Lower leg skin (tissue), 4 donors: ENCODE results near the gene DUSP15. TPM values are rescaled to one million over a fixed set of nuclear protein-coding genes. Genes with fewer than 3 reads are reported as not detected.

Experiments
- DNase-seq, 2 donors: peaks; one replicate each; pipeline ENCODE4 v3.0.0-alpha.2; 2019; ENCODE audit warnings: low spot score in 2 of 2
- H3K4me3 ChIP-seq: fragments of 200-600 bp; sonication (generic); 2 replicates; pipeline ENCODE4 v1.5.1; 2017; ENCODE audit warnings: mild to moderate bottlenecking, low read depth; ENCODE audit not compliant: poor library complexity, severe bottlenecking
- POLR2A ChIP-seq, 2 donors: fragments of 450-650 bp; IDR thresholded peaks; one replicate each; pipeline ENCODE4 v1.6.1; 2016 to 2017; ENCODE audit warnings: antibody characterized with exemption in 2 of 2, mild to moderate bottlenecking in 1 of 2, moderate library complexity in 1 of 2
- WGBS, 2 donors: methylation state at CpG; one replicate each; pipeline ENCODE4 v1.1.5; 2018; 5-methylcytosine and 5-hydroxymethylcytosine counted together
- intact Hi-C: fragments of 100-400 bp; cut with DNase I; formaldehyde crosslinking; loops from one replicate; pipeline ENCODE4 v1.15.0; 2023; ENCODE audit warnings: low total_unique reads
- total RNA-seq, 4 donors: library from RNA; depleted of rRNA; stranded (reverse); fragments of >200 nt; gene quantifications; one replicate each; pipeline ENCODE4 v1.1.0, GENCODE V29; 2016
- TF ChIP-seq, protein P1 (sequence below), 3 donors: fragments of 450-650 bp; IDR thresholded peaks; one replicate each; pipeline ENCODE4 v1.5.1; 2016; ENCODE audit warnings: antibody characterized with exemption in 3 of 3, mild to moderate bottlenecking in 3 of 3, moderate library complexity in 2 of 3

Gene DUSP15
- total RNA-seq, 4 donors from 2014 or later = 1.5 TPM; not detected in 3

DNA sequence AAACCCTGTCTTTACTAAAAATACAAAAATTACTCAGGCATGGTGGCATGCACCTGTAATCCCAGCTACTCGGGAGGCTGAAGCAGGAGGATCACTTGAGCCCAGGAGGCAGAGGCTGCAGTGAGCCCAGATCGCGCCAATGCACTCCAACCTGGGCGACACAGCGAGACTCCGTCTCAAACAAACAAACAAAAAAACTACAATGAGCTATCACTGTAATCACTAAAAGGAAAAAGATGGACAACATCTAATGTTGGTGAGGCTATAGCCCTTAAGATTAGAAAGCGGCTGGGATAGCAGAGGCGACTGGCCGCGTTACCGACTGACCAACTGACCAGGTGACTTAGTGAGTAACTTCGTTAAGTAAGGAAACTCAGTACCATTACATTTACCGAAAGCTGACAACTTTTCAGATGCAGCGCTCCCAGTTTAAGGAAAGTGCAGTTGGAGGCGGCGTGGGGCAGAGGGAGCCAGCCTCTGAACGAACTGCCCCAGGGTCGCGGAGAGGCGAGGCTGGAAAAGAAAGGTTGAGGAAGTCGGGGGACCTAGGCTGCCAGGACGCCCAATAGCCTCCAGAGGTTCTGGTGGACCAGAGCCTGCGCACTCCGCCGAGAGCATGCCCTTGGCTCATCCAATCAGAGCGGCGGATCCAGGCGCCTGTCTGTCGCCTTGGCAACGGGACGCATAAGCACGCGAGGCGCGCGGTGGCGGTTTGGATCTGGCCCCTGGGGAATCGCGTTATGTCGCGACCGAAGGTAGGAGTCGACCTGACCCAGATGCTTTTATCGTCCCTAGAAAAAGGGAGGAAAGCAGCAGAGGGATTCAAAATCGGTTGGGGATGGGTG, 9.0 kb upstream of the DUSP15 start:
- H3K4me3 ChIP-seq = peak overlapping the region; percentile 33
- peak; percentile 92 to 98 for DNase-seq
- intact Hi-C loops = no loop called here
- WGBS, 2 donors = 7% methylated on average over 44 to 45 of the region's 45 CpGs
- TF ChIP-seq POLR2A (IDR thresholded peaks at IDR 0.05) = no peak
- TF ChIP-seq, protein P1, sequence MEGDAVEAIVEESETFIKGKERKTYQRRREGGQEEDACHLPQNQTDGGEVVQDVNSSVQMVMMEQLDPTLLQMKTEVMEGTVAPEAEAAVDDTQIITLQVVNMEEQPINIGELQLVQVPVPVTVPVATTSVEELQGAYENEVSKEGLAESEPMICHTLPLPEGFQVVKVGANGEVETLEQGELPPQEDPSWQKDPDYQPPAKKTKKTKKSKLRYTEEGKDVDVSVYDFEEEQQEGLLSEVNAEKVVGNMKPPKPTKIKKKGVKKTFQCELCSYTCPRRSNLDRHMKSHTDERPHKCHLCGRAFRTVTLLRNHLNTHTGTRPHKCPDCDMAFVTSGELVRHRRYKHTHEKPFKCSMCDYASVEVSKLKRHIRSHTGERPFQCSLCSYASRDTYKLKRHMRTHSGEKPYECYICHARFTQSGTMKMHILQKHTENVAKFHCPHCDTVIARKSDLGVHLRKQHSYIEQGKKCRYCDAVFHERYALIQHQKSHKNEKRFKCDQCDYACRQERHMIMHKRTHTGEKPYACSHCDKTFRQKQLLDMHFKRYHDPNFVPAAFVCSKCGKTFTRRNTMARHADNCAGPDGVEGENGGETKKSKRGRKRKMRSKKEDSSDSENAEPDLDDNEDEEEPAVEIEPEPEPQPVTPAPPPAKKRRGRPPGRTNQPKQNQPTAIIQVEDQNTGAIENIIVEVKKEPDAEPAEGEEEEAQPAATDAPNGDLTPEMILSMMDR (IDR thresholded peaks at IDR 0.05) = peak in 1 of 3 donors; percentile 29

DNA sequence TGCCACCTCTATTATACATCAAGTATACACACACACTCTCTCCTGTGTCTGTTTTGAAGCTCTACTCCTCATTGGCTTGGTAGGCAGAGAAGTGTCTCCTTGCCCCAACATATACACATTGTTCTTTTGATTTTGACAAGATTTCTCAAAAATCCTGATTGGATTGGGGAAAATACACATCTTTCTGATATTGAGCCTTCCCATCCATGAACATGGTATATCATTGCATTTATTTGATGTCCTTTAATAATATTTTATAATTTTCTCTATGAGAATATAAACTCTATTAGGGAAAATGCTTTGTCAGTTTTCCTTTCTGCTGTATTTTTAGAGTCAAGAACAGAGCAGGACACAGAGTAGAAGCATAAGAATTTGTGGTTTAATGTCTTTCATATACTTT, 7.4 kb upstream of the DUSP15 start:
- H3K4me3 ChIP-seq = no peak overlapping the region
- no peak for DNase-seq
- TF ChIP-seq POLR2A (IDR thresholded peaks at IDR 0.05) = no peak
- TF ChIP-seq, protein P1 (IDR thresholded peaks at IDR 0.05) = no peak
- intact Hi-C loops = no loop called here

DNA sequence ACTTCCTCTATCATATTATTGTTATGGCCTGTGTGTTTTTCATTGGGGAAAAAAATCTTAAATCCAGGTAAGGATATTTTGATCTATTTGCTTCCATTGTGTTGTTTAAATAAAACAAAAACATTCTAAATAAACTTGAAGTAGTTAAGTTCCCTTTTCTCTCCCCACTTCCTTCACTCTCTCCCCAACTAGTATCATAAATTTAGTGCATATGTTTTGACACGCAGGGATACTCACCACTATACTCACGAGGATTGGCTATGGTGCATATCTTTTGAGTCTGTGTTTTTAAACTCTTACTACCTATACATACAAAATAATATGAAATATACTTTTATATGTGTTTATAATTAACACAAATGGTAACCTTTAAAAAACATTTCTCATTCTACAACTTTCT, 5.3 kb upstream of the DUSP15 start:
- 64 to 71% methylated on average over 2 of the region's 2 CpGs for WGBS, 2 donors
- H3K4me3 ChIP-seq = no peak overlapping the region
- intact Hi-C loops = no loop called here
- TF ChIP-seq, protein P1 (IDR thresholded peaks at IDR 0.05) = no peak
- TF ChIP-seq POLR2A (IDR thresholded peaks at IDR 0.05) = no peak
- no peak for DNase-seq

DNA sequence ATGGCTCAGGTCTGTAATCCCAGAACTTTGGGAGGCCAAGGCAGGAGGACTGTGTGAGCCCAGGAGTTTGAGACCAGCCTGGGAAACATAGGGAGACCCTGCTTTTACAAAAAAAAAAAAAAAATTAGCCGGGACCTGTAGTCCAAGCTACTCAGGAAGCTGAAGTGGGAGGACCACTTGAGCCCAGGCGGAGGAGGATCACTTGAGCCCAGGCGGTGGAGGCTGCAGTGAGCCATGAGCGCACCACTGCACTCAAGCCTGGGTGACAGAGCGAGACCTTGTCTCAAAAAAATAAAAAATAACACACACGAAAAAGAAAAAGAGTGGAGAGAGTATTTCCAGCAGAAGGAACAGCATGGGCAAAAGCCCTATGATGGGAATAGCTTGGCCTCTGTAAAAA, 2.1 kb upstream of the DUSP15 start:
- DNase-seq = peak in 1 of 2 donors; percentile 17
- TF ChIP-seq, protein P1 (IDR thresholded peaks at IDR 0.05) = no peak
- no peak for TF ChIP-seq POLR2A (IDR thresholded peaks at IDR 0.05)
- no peak overlapping the region for H3K4me3 ChIP-seq
- WGBS, 2 donors = 84 to 91% methylated on average over 6 of the region's 6 CpGs
- intact Hi-C loops = no loop called here

DNA sequence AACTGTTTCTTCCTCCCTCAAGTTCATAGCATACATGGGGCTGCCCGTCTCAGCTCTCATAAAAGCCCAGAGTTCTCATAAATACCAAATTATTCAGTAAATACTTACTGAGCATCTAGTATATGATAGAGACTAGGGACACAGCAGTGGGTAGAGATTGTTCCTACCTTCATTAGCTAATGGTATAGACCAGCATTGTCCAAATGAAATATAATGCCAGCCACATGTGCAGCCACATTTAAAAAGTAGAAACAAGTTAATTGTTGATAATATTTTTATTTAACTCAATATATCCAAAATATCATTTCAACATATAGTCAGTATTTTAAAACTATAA, 1.3 kb upstream of the DUSP15 start:
- no peak overlapping the region for H3K4me3 ChIP-seq
- no peak for TF ChIP-seq POLR2A (IDR thresholded peaks at IDR 0.05)
- TF ChIP-seq, protein P1 (IDR thresholded peaks at IDR 0.05) = no peak
- WGBS, 2 donors = 100% methylated on average over 1 of the region's 1 CpG
- DNase-seq = peak in 1 of 2 donors; percentile 8
- intact Hi-C loops = no loop called here
